A549 treated with AZD2906 at 1 μM for 4 hours (cell line): ENCODE results near the gene CRELD2. TPM values are rescaled to one million over a fixed set of nuclear protein-coding genes. Genes with fewer than 3 reads are reported as not detected.

Experiments used
- total RNA-seq: library from RNA; stranded (reverse); fragments of 200-300 nt; extraction: Qiagen RNA extraction; gene quantifications from 5 replicates; pipeline ENCODE4 v1.2.3, GENCODE V29; 2022

The CRELD2 gene, protein sequence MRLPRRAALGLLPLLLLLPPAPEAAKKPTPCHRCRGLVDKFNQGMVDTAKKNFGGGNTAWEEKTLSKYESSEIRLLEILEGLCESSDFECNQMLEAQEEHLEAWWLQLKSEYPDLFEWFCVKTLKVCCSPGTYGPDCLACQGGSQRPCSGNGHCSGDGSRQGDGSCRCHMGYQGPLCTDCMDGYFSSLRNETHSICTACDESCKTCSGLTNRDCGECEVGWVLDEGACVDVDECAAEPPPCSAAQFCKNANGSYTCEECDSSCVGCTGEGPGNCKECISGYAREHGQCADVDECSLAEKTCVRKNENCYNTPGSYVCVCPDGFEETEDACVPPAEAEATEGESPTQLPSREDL
- 21.8 to 33.6 TPM (median 29.0 TPM) in 5 replicates for total RNA-seq

DNA sequence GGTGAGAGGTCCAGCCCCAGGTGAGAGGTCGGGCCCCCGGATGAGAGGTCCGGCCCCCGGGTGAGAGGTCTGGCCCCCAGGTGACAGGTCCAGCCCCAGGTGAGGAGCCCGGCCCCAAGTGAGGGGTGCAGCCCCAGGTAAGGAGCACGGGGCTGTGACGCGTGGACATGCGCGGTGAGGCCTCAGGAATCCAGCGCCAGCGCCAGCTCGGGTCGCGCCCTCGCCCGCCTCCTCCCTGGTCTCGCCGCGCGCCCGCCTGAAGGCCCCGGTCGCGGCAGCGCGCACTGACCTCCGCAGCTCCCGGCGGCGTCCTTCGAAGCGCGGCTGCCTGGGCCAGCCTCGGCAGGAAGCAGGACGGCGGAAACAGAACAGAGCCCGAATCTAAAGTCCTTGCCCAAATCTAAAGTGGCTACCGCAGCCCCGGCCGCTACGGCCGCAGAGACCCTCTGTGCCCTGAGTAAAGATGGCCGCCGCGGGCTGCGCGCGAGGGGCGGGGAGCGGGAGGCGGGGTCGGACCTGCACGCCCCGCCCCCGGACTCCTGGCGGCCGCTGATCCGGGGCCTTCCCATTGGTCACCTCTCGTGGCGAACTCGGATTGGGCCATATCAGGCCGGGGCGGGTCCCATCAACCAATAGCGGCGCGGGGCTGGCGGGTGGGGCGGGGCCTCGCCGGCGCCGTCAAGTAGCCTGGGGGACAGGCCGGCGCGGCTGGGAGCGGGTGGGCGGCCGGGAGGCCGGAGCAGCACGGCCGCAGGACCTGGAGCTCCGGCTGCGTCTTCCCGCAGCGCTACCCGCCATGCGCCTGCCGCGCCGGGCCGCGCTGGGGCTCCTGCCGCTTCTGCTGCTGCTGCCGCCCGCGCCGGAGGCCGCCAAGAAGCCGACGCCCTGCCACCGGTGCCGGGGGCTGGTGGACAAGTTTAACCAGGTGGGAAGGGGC lies at the start of gene CRELD2, which contains the start of gene ALG12:
TSS of gene CRELD2 (plus strand) at position 661 of the 937 bp plus-strand sequence. CDS start at position 797, 136 bp downstream.
TSS of gene ALG12 (minus strand) at position 465 of the 937 bp plus-strand sequence. CDS start 4,673 bp downstream, outside the sequence.

GRCh38 chr22:49960159-49961004 lies 41.9 kb downstream of the CRELD2 start, which contains the start of gene PIM3:
TSS of gene PIM3 (plus strand) at chr22:49960772. CDS start at chr22:49960948, 176 bp downstream.

Other genes starting within 250 kb of the CRELD2 start
- 14.6 to 16.6 TPM (median 15.6 TPM) in 5 replicates for gene BRD1, start 90.8 kb upstream of the CRELD2 start, total RNA-seq
- 9.8 to 12.9 TPM (median 11.5 TPM) in 5 replicates for gene ZBED4, start 64.8 kb upstream of the CRELD2 start, total RNA-seq
- gene ALG12, start 196 bp upstream of the CRELD2 start, total RNA-seq = 7.0 to 12.4 TPM (median 10.7 TPM) in 5 replicates
- 50.2 to 87.4 TPM (median 85.3 TPM) in 5 replicates for gene PIM3, start 42.1 kb downstream of the CRELD2 start, total RNA-seq
- 0.02 to 0.08 TPM (median 0.04 TPM) in 5 replicates for gene IL17REL, start 94.1 kb downstream of the CRELD2 start, total RNA-seq
- gene TTLL8, start 139.7 kb downstream of the CRELD2 start, total RNA-seq = not detected in 5 replicates
- 0.02 to 0.06 TPM (median 0.06 TPM) in 3 of 5 replicates, not detected in the others for gene MLC1, start 166.8 kb downstream of the CRELD2 start, total RNA-seq
- not detected in 5 replicates for gene MOV10L1, start 171.4 kb downstream of the CRELD2 start, total RNA-seq